KOPT-K1 (cell line): ENCODE data around the gene HYAL3.
"Not testable (repeated sequence)": the region's sequence is repeated elsewhere in the genome, so short reads cannot be mapped to it uniquely, and the experiment has no call there.

Experiments
- H3K27ac ChIP-seq: fragments of 200-600 bp; sonication (generic); 2 replicates; pipeline ENCODE4 v1.5.1; 2016; ENCODE audit warnings: antibody characterized with exemption, mild to moderate bottlenecking, low read depth, low read length; ENCODE audit not compliant: poor library complexity, severe bottlenecking
- H3K36me3 ChIP-seq: fragments of 200-600 bp; sonication (generic); 2 replicates; pipeline ENCODE4 v1.5.1; 2017; ENCODE audit warnings: antibody characterized with exemption, mild to moderate bottlenecking, low read length, moderate library complexity; ENCODE audit not compliant: insufficient read depth
- H3K9me3 ChIP-seq: fragments of 200-600 bp; sonication (generic); 2 replicates; pipeline ENCODE4 v1.5.1; 2017; ENCODE audit warnings: antibody characterized with exemption, low read length, mild to moderate bottlenecking; ENCODE audit not compliant: insufficient read depth, poor library complexity, severe bottlenecking

The HYAL3 gene

GRCh38 chr3:50266017-50266416, 33.2 kb downstream of the HYAL3 start:
- no peaks in the 10 kb centered on the region for H3K36me3 ChIP-seq
- no peak overlapping the region for H3K27ac ChIP-seq
- no peaks in the 10 kb centered on the region for H3K9me3 ChIP-seq

GRCh38 chr3:50265571-50265970, 33.6 kb downstream of the HYAL3 start:
- no peaks in the 10 kb centered on the region for H3K36me3 ChIP-seq
- no peak overlapping the region for H3K27ac ChIP-seq

GRCh38 chr3:50264964-50265485, 34.2 kb downstream of the HYAL3 start:
- no peaks in the 10 kb centered on the region for H3K36me3 ChIP-seq
- H3K9me3 ChIP-seq = no peaks in the 10 kb centered on the region
- no peak overlapping the region for H3K27ac ChIP-seq

More at GRCh38 chr3:50265571-50265970, 33.6 kb downstream of the HYAL3 start:
- H3K9me3 ChIP-seq = no peaks in the 10 kb centered on the region

GRCh38 chr3:50264383-50264963, 34.7 kb downstream of the HYAL3 start:
- H3K9me3 ChIP-seq = no peaks in the 10 kb centered on the region
- H3K27ac ChIP-seq = no peak overlapping the region
- H3K36me3 ChIP-seq = peaks cover 4% of the 10 kb centered on the region

DNA sequence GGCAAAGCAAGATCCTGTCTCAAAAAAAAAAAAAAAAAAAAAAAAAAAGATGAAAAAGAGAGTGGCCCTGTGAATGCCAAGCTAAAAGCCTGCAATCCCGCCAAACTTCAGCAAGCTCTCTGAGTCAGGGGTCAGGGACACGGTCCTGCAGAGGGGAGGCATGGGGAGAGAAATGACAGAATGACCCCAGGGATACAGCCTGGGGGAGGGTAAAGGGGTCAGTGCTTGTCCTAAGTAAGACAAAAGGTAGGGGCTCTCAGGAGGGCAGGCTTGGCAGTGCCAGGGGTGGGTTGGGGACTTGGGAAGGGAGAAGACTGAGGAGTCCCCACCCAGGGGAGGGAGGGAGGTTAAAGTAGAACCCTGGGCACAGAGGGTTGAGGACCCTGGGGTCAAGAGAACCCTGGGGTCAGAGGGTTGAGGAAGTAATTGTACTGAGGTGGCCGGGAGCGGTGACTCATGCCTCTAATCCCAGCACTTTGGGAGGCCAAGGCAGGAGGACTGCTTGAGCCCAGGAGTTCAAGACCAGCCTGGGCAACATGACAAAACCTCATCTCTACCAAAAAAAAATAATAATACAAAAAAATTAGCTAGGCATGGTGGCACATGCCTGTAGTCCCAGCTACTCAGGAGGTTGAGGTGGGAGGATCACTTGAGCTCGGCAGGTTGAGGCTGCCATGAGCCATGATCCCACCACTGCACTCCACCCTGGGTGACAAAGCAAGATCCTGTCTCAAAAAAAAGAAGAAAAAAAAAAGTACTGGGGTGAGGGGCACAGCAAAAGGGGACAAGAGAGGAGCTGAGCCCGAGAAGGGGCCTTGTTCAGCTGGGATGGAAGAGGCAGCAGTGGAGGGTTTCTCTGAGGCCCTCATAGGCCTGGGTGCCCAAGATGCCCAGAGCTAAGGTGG, 35.5 kb downstream of the HYAL3 start:
- Histone ChIP-seq H3K36me3 (peaks cover 11% of the 10 kb centered on the region), H3K27ac (no peak overlapping the region)

GRCh38 chr3:50262778-50263177, 36.4 kb downstream of the HYAL3 start:
- no peaks in the 10 kb centered on the region for H3K9me3 ChIP-seq
- H3K27ac ChIP-seq = no peak overlapping the region
- peaks cover 21% of the 10 kb centered on the region for H3K36me3 ChIP-seq

More for the DNA sequence above, 35.5 kb downstream of the HYAL3 start:
- no peaks in the 10 kb centered on the region for H3K9me3 ChIP-seq

DNA sequence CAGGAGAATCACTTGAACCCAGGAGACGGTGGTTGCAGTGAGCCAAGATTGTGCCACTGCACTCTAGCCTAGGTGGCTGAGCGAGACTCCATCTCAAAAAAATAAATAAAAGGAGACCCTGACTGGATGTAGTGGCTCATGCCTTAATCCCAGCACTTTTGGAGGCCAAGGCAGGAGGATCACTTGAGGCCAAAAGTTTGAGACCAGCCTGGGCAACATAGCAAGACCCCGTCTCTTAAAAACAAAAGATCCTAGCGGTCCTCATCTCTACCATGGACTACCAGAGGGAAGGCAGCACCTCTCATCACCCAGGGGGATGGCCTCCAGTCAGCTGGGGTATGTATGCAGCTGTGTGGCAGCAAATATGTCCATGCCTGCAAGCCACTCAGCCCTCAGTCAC, 37.0 kb downstream of the HYAL3 start:
- H3K36me3 ChIP-seq = peaks cover 27% of the 10 kb centered on the region
- H3K27ac ChIP-seq, H3K9me3 ChIP-seq: not testable (repeated sequence)

DNA sequence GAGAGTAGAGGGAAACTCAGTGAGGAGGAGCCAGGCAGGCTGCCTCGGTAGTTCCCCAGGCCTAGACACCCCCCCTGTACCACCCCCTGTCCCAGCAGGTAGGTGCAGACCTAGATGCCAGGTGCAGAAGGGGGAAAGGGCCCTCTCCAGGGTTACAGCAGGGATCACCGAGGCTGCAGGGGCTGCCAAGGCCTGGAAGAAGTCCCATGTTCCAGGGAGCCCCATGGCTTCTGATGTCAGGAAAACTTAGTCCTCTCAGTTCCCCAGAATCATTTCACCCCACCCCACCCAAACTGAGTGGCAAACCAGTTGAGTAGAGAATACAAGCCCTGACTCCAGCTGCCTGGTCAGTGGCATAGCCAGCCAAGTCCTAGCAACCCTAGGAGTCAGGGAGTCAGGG, 37.7 kb downstream of the HYAL3 start:
- H3K36me3 ChIP-seq = peaks cover 33% of the 10 kb centered on the region
- H3K27ac ChIP-seq = no peak overlapping the region
- H3K9me3 ChIP-seq = no peaks in the 10 kb centered on the region

DNA sequence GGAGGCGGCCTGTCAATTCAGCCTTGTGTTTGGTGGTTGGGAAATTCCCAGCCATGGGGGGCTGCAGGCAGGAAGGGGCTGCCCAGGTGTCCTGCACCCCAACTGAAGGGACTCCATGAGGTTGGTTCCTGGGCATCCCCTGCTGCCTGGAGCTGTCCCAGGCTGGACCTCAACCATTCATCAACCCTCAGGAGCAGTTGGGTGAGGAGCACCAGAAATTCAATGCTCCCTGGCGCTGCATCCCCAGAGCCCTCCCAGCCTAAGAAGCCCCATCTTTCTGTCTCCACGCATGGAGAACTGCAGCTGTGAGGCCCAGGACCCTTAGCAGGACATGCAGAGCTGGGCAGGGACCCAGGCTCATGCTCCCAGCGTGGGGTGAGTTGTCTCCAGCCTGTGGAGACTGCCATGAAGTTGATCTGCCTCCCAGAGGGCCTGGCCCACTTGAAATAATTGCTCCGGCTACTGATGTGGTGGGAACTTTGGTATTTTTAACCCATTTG, 38.2 kb downstream of the HYAL3 start:
- Histone ChIP-seq H3K36me3 (peaks cover 39% of the 10 kb centered on the region), H3K9me3 (no peaks in the 10 kb centered on the region), H3K27ac (no peak overlapping the region)

- peak overlapping the region; percentile 27 for H3K27ac ChIP-seq
- H3K36me3 ChIP-seq = peaks cover 46% of the 10 kb centered on the region
- no peaks in the 10 kb centered on the region for H3K9me3 ChIP-seq
Measured at GRCh38 chr3:50260027-50260941, 38.9 kb downstream of the HYAL3 start.

GRCh38 chr3:50259432-50260026, 39.7 kb downstream of the HYAL3 start:
- Histone ChIP-seq H3K27ac (no peak overlapping the region), H3K36me3 (peaks cover 53% of the 10 kb centered on the region), H3K9me3 (no peaks in the 10 kb centered on the region)

- Histone ChIP-seq H3K9me3 (no peaks in the 10 kb centered on the region), H3K36me3 (peaks cover 59% of the 10 kb centered on the region), H3K27ac (no peak overlapping the region)
Measured at GRCh38 chr3:50258979-50259378, 40.2 kb downstream of the HYAL3 start.

GRCh38 chr3:50258029-50258680, 41.0 kb downstream of the HYAL3 start:
- Histone ChIP-seq H3K9me3 (no peaks in the 10 kb centered on the region), H3K27ac (no peak overlapping the region), H3K36me3 (peaks cover 67% of the 10 kb centered on the region)
